ENCODE results near the gene TBX21. TPM values are rescaled to one million over a fixed set of nuclear protein-coding genes. Genes with fewer than 3 reads are reported as not detected.
"Not testable (repeated sequence)": the region's sequence is repeated elsewhere in the genome, so short reads cannot be mapped to it uniquely, and the experiment has no call there.

Gene TBX21
- total RNA-seq, 1 donor from 2014 or later, result not detected

- DNase-seq (ENCODE audit: low read depth, low spot score), result no peak
Observed at GRCh38 chr17:47763913-47764582, 31.0 kb downstream of the TBX21 start.

DNA sequence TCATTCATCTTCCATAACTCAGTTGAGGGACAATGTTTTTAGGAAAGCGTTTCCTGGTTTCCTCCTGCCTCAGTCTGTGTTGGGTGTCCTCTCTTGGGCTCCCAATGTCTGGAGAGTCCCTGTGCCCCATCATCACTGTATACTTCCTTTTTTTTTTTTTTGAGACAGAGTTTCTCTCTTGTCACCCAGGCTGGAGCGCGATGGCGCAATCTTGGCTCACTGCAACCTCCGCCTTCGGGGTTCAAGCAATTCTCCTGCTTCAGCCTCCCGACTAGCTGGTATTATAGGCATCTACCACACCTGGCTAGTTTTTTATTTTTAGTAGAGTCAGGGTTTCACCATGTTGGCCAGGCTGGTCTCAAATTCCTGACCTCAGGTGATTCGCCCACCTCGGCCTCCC is 40.6 kb downstream of the TBX21 start:
- not testable (repeated sequence) for DNase-seq (ENCODE audit: low read depth, low spot score)

GRCh38 chr17:47774331-47774730 is 41.3 kb downstream of the TBX21 start:
- no peak for DNase-seq (ENCODE audit: low read depth, low spot score)

DNA sequence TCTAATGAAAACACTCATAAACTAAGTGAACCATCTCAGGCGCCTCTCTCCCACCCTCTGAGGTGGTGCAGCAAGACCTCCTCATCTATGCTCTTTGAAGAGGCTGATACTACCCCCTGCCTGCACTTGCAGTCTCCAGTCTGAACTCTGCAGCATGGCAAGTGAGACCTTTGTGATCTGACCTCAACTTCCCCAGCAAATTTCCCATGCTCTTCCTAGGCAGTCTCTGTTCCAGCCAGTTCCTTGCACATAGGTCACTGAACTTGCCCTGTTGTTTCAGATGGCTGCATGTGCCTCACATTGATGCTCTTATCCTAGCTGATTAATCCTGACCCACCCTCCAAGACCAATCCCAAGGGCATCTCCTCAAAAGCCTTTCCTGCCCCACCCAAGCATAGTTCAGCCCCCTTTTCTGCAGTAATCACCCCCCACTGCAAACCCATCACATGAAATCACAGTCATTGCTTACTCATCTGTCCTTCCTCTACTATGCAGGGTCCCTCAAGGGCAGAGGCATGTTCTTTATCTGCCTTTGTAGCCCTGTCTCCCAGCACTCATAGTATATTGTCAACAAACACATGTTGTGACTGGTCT is 42.0 kb downstream of the TBX21 start:
- no peak for DNase-seq (ENCODE audit: low read depth, low spot score)

DNA sequence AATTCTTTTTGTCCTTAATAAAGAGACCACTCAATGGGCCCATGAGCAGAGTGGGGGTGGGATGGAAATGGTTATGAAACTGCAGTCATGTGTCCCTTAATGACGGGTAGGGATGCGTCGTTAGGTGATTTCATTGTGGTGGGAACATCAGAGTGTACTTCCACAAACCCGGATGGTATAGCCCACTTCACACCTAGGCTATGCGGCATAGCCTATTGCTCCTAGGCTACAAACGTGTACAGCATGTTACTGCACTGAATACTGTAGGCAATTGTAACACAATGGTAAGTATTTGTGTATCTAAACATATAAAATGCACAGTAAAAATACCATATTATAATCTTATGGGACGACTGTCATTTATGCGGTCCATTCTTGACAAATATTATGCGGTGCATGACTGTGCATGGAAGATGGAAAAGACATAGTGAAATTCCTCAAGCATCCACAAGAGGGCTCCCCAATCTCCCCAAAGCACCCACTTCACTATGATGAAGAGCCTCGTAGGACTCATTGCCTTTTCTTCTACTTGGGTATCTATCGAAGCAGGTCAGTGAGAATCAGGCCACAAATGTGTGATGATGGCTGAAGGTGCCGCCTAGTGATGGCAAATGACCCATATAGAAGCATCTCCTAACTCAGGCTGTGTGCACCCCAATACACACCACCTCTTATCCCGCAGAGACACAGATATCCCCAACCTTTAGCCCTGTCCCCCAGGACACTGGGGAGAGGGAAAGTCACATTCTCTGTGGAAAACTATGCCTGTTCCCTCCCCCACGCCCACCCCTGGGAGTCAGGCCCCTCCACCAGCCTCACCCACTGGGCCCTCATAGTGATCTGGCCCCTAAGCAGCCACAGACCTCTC is 43.5 kb downstream of the TBX21 start:
- peak; percentile 13 for DNase-seq (ENCODE audit: low read depth, low spot score)

DNA sequence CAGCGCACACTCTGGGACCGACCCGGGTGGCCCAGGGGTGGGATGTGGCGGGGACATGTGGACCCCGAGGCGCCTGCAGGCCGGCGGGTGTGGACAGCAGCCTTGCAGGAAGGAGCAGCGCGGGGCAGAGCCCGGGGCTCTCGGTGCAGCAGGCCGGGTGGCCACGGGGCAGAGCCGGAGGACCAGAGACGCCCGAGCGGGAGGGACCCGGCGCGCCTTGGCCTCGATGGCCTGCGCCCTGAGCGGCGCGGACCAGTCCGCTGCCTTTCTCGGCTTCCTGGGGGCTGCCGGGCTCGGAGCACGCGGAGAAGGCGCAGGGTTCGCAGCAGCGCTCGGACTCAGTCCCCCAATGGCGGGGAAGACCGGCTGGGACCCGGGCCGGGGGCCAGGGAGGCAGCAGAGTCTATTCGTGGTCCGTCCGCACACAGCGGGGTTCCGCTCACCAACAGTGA is 45.2 kb downstream of the TBX21 start:
- no peak for DNase-seq (ENCODE audit: low read depth, low spot score)

GRCh38 chr17:47781397-47781796 is 48.4 kb downstream of the TBX21 start:
- DNase-seq (ENCODE audit: low read depth, low spot score), result no peak

DNA sequence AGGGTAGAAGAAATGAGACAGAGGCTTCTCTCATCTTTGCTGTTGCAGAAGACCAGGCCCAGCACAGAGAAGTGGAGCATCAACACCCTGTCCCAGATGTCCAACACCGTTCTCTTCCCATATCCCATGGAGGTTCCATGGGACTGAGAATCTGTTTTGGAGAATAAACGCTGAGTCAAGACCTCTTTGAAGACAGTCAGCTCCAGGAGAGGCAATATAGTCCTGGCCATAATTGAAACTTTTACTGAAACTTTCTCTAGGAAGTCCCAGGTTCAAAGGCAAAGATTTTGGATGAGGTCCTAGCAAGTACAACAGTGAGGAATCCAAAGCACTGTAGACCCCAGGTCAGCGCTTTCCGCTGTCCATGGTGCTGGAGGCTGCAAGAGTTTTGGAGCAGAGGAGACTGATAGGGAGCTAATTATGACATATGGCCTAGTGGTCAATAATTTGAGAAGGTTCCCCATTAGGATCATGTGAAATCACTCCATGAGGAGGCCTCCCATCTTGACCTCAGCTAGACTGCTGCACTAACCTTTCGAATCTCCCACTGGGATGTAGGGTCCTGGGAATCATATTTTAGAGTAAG is 52.6 kb downstream of the TBX21 start:
- DNase-seq (ENCODE audit: low read depth, low spot score), result no peak

DNA sequence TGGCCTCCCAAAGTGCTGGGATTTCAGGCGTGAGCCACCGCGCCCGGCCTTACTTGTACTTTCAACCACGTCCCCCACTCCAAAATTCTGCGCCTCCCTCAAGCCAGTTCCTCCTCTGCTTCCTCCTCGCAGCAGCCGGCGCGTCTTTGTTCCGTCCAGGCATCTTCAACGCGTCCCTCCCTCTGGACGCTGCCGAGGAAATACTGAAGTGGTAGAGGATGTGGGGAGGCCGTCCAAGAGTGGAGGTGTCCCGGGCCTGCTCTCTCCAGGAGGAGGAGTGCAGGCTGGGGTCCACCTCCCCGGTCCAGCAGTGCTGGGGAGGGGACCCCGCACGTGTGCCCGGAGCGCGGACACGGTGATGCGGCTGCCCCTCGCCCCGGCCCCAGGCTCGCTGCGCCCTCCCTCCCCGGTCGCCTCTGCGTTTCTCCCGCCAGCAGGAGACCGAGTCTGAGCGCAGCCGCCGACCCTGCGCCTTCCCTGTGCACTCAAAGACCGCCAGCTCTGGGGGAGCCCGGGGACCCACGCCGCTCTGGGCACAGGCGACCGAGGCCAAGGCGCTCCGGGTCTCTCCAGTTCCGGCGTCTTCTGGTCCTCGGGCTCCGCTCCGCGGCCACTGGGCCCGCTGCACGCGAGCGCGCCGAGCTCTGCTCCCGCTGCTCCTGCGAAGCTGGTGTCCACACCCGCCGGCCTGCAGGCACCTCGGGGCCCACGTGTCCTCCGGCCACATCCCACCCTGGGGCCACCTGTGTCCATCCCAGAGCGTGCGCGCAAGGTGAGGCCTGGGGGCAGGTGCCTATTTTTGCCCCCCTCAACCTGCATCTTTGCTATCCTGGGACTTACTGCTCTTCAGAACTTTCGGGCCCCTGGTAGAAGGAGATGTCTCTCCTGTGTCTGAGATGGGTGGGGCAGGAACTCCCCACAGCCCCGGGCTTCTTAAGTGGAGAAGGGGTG is 56.9 kb downstream of the TBX21 start:
- no peak for DNase-seq (ENCODE audit: low read depth, low spot score)

- no peak for DNase-seq (ENCODE audit: low read depth, low spot score)
Observed at GRCh38 chr17:47791025-47791424, 58.0 kb downstream of the TBX21 start.

DNA sequence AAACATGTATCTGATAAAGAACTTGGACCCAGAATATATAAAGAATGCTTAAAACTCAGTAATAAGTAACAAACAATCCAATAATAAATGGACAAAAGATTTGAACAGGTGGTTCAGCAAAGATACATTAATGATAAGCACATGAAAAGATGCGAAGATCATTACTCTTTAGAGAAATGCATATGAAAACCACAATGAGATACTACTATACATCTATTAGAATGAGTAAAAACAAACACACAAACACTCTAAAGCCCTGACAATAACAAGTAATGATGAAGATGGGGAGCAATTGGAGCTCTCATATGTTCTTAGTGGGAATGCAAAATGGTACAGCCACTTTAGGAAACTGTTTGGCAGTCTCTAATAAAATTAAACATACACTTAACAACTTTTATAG is 59.4 kb downstream of the TBX21 start:
- no peak for DNase-seq (ENCODE audit: low read depth, low spot score)

DNA sequence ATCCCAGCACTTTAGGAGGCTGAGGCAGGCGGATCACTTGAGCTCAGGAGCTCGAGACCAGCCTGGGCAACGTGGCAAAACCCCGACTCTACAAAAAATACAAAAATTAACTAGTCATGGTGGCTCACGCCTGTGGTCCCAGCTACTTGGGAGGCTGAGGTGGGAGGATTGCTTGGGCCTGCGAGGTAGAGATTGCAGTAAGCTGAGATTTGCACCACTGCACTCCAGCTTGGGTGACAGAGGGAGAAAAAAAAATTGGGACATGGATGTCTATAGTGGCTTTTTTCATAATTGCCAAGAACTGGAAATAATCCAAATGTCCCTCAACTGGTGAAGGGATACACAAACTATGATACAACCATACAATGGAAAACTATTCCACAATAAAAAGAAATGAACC is 59.9 kb downstream of the TBX21 start:
- no peak for DNase-seq (ENCODE audit: low read depth, low spot score)

Other genes starting within 250 kb of the TBX21 start
- 73.0 and 81.4 TPM in 2 replicates for gene NPEPPS, start 202.1 kb upstream of the TBX21 start, total RNA-seq
- 352 and 589 TPM in 2 replicates for gene KPNB1, start 83.3 kb upstream of the TBX21 start, total RNA-seq
- 8.2 and 10.4 TPM in 2 replicates for gene TBKBP1, start 39.1 kb upstream of the TBX21 start, total RNA-seq
- 9.0 and 13.2 TPM in 2 replicates for gene OSBPL7, start 88.6 kb downstream of the TBX21 start, total RNA-seq
- 23.9 and 29.6 TPM in 2 replicates for gene MRPL10, start 98.3 kb downstream of the TBX21 start, total RNA-seq
- gene LRRC46, start 98.4 kb downstream of the TBX21 start, total RNA-seq, result not detected in 2 replicates
- 28.8 and 46.4 TPM in 2 replicates for gene SCRN2, start 108.0 kb downstream of the TBX21 start, total RNA-seq
- gene SP6, start 117.9 kb downstream of the TBX21 start, total RNA-seq, result 0.92 and 1.3 TPM in 2 replicates
- 1.3 and 1.4 TPM in 2 replicates for gene SP2, start 163.0 kb downstream of the TBX21 start, total RNA-seq
- 21.1 and 35.4 TPM in 2 replicates for gene PNPO, start 208.3 kb downstream of the TBX21 start, total RNA-seq
- not detected in 2 replicates for gene PRR15L, start 224.6 kb downstream of the TBX21 start, total RNA-seq
- 68.2 and 75.8 TPM in 2 replicates for gene CDK5RAP3, start 237.9 kb downstream of the TBX21 start, total RNA-seq

Data from pulmonary artery endothelial cell (primary cell).